ENCODE data around the gene PPP4R4.

The PPP4R4 gene

GRCh38 chr14:94173885-94174603 is at the start of gene PPP4R4:
Gene PPP4R4 (plus strand): TSS chr14:94174322. CDS start chr14:94174466, 144 bp downstream.
- DNase-seq, result peak; percentile 65

- DNase-seq, result no peak
Measured at GRCh38 chr14:94124582-94125377, 49.3 kb upstream of the PPP4R4 start.

DNA sequence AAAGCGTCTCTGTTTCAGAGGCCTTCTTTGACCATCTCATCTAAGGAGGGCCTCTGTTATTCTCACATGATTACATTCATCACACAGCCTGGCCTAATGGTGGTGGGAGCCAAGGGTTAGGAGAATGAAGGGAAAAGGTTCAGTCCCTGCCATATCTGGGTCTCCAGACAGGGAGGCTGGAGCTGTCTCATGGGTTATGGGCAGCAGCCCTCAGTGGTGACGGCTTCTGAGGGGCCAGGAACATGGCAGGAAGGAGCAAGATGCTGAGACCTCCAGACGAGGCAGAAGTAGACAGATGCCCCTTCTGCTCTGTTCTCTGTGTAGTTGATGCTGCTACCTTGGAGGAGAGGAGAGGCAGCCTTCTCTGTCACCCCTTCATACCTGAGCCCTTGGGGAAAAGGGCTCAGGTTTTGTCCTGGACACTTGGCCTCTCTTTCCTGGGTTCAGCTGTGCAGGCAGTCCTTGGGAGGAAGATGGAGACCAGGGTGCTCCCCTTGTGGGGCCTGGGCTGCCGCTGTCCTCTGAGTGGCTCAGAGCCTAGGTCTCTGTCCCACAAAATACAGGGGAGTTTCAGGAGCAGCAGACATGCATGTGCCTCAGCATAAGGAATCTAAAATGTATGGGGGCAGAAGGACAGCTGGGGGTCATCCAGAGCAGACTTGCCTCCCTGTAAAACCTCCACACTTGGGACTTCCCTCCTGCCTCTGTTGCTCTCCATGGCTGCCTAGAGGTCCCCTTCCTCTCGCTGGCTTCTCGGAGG is 48.3 kb upstream of the PPP4R4 start:
- no peak for DNase-seq

DNA sequence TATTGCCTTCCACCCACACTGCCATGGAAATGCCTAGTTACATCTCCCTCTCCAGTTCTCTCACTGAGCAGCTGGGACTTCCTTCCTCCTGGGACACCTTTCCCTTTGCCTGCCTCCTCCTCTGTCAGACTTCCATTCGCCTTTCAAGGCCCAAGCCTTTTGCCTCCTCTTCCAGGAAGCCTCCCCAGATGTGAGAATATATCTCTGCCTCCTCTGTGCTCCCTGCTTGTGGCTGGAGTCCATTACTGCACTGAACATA is 47.8 kb upstream of the PPP4R4 start:
- no peak for DNase-seq

GRCh38 chr14:94126800-94127199 is 47.3 kb upstream of the PPP4R4 start:
- no peak for DNase-seq

GRCh38 chr14:94127330-94127729 is 46.8 kb upstream of the PPP4R4 start:
- DNase-seq, result no peak

DNA sequence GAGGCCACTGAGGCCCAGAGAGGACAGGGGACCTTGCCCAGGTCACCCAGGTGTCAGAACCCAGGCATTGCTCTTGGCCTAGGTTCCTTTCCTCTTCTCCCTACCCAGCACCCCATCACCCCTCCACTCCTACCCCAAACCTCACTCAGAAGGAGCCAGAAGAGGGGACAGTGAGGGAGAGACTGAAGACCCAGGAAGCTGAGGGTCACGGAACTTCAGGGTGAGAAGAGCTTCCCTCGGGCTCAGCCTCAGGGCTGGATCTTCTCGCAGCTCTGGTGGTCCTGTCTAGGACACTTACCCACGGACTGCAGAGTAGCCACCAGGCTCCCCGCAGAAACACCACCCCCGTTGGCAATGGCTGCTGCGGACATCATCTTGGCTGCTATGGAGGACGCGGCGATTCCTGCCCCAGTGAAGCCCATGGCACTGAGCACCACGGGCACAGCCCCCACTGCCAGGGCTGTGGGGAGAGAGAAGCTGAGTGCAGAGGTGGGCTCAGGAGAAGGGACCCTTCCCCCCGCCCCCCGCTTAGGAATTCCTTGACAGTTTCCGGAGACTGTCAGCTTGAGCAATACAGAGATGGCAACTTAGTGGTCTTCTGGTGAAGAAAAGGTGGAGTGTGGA is 45.8 kb upstream of the PPP4R4 start:
- no peak for DNase-seq

- DNase-seq, result peak; percentile 65
Measured at GRCh38 chr14:94129111-94129757, 44.9 kb upstream of the PPP4R4 start, which contains the start of gene IFI27L2. Gene IFI27L2 (minus strand): TSS chr14:94129604. CDS start chr14:94129564, 40 bp downstream.

GRCh38 chr14:94129758-94130414 is 44.2 kb upstream of the PPP4R4 start:
- no peak for DNase-seq

- DNase-seq, result peak; percentile 47
Measured at GRCh38 chr14:94132285-94132887, 41.7 kb upstream of the PPP4R4 start.

DNA sequence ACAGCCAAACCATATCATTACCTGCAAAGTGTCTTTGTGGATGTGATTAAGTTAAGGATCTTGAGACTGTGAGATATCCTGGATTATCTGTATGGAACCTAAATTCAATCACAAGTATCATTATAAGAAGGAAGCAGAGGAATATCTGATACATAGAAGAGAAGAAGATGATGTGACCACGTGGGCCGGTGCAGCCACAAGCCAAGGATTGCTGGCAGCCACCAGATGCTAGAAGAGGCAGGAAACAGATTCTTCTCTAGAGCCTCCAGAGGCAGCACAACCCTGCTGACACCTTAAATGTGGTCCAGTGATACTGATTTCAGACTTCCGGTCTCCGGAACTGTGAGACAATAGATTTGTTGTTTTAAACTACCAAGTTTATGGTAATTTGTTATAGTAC is 38.6 kb upstream of the PPP4R4 start:
- DNase-seq, result no peak

- peak; percentile 51 for DNase-seq
Measured at GRCh38 chr14:94136575-94137331, 37.4 kb upstream of the PPP4R4 start.

DNA sequence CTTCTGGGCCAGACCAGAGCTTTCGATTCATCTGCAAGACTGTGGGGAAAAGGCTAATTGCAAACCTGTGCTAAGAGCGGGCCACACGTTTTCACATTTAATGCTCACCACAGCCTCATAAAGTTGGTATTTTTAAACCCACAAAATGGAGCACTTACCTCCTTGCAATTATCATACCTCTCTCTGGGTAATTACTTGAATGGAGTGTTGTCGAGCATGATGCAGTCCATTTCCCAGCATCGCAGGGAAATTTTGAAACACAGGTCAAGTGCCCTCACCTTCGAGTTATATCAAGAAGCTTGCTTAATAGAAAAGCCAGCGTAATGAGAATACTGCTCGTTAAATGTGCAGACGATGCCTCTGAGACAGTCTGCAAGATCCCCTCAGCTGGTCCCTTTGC is 35.9 kb upstream of the PPP4R4 start:
- DNase-seq, result no peak

DNA sequence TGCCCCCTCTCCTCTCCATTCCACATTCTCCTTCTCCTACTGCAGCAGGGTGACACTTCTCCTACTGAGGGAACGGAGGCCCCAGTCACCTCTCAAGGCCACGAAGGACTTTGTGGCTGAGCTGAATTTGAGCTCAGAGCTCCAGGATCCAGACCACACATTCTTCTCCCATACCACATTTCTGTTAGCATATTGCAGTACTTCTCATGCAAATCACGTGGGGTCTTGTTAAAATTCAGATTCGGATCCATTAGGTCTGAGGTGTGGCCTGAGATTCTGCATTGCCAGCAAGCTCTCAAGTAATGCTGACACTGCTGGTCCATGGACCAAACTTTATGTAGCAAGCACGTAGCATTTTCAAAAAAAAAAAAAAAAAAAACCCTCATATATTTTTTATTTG is 35.1 kb upstream of the PPP4R4 start:
- DNase-seq, result no peak

DNA sequence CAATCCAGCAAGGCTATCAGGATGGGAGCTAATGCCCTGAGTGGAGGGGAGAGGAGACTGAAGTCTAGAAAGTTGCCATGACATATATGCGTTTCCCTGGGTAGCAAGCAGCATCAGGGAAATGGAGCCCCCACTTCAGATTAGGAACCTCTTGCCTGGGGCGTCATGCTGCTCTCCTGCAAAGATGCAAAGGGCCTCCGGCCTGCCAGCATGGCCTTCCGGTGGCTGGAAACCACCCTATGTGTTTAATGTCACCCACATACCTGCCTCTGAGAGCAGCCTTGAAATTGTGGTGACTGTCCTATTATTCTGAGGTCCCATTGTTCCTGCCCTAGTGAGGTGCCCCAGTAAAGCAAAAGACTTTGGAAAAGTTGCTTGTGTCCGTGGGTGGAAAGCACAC is 34.7 kb upstream of the PPP4R4 start:
- DNase-seq, result no peak

- DNase-seq, result no peak
Measured at GRCh38 chr14:94142247-94142646, 31.9 kb upstream of the PPP4R4 start.

DNA sequence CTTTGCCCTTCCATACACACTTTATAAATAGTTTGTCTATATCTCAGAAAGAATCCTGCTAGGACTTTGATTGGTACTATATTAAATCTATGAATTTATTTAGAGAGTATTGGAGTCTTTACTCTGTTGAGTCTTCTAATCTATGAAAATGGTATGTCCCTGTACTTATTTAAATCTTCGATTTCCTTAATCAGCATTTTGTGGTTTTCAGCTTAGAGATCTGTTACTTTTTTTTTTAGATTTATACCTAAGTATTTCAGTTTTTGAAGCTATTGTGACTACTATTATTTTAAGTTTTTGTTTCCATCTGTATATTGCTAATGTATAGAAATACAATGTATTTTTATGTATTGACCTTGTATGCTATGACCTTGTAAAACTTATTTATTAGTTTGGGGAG is 31.3 kb upstream of the PPP4R4 start:
- DNase-seq, result no peak

DNA sequence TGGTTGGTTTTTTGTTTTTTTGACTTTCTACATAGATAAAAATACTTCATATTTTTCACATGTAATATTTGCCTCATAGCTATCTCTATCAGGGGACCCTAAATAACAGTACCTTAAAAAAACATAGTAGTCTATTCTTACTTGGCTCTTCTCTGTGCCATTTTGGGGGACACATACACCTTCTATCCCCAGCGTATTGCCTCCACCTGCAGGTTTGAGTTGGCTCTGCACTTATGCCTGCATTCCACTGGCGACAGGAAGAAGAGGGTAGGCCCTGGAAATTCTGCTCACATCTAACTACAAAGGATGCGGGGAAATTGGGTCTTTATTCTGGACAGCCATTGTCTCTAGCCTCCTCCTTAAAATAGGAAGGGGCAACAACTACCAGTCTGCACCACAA is 30.9 kb upstream of the PPP4R4 start:
- no peak for DNase-seq

DNA sequence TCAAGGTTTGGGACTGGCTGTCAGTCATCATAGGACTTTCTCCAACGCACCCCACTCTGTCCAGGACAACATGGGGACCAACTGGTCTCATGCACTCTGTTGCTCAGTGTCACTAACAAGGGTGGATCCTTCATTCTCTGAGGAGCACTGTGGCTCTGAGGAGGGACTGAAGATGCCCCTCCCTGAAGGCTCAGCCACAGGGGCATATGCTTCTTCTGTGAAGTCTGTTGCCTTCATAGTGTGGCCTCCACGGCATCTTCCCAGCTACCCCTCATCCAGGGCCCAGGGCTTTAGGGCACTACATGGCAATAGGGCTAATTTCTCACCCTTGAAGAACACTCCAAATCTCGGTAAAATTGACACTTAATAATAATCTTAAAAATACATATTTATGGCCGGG is 30.4 kb upstream of the PPP4R4 start:
- DNase-seq, result no peak

DNA sequence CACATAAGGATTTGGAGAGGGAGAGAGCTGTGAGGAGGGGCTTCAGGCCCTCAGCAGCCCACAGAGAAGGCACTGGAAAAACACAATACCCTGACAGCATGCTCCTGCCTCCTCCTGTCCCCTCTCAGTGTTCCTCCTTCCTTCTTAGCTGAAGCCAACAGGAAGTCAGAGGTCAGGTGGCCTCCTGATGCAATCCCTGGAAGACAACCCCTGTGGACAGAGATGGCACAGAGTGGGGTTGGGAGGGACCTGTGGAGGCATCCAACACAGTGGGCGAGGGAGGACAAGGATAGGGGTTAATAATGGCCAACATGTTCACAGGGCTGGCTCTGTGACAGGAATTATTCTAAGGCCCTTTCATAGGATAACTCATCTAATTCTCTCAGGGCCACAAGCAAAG is 29.4 kb upstream of the PPP4R4 start:
- DNase-seq, result no peak

GRCh38 chr14:94145902-94146527 is 28.1 kb upstream of the PPP4R4 start:
- DNase-seq, result no peak

Data from amniotic stem cell (primary cell).